ENCODE measurements around the gene DLG2. TPM values are rescaled to one million over a fixed set of nuclear protein-coding genes. Genes with fewer than 3 reads are reported as not detected.

Gene DLG2
- total and polyA plus RNA-seq, 4 donors: 0.30 to 5.5 (median 0.68) TPM

DNA sequence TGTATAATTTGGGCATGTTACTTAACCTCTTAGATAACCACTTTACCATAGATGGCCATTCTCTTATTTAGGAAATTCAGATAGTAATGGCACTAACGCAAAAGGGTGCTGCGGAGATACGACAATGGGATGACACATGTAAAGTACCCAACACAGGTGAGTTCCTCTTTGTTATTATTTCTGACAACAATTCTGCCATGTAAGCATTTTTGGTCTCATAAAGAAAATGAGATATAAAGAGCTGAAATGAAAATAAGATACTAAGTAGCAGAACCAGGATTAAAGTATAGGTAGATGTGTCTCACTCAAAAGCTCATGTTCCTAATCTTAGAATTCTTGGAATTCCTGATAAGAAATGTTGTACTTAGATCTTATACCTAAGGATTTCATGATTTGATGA is 2080.8 kb downstream of the DLG2 start:
- Histone ChIP-seq H3K4me1 (ENCODE audit: control insufficient read depth in 4 of 4, insufficient read depth in 4 of 4, low read length in 3 of 4) (no peaks in the 10 kb centered on the region), H3K9ac (ENCODE audit: low read depth in 1 of 2, low read length in 2 of 2) (no peak overlapping the region), H3K27me3 (ENCODE audit: control insufficient read depth in 4 of 4, insufficient read depth in 4 of 4, low read length in 3 of 4) (no peaks in the 10 kb centered on the region), H3K9me3 (ENCODE audit: control insufficient read depth in 4 of 4, low read length in 3 of 4) (no peaks in the 10 kb centered on the region), H3K36me3 (ENCODE audit: control insufficient read depth in 4 of 4, insufficient read depth in 3 of 4, low read depth in 1 of 4, low read length in 3 of 4) (no peaks in the 10 kb centered on the region), H3K4me3 (ENCODE audit: low read depth in 1 of 3, low read length in 3 of 3) (no peak overlapping the region), H3K27ac (ENCODE audit: low read depth in 1 of 2, low read length in 2 of 2) (no peak overlapping the region)
- DNase-seq (ENCODE audit: low spot score): no peak
- 81% methylated on average over 3 of the region's 3 CpGs for WGBS
- TF ChIP-seq, protein P1, sequence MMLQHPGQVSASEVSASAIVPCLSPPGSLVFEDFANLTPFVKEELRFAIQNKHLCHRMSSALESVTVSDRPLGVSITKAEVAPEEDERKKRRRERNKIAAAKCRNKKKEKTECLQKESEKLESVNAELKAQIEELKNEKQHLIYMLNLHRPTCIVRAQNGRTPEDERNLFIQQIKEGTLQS (IDR thresholded peaks at IDR 0.05): no peak
- no peak for TF ChIP-seq HNF4G (IDR thresholded peaks at IDR 0.05)
- TF ChIP-seq, protein P2, sequence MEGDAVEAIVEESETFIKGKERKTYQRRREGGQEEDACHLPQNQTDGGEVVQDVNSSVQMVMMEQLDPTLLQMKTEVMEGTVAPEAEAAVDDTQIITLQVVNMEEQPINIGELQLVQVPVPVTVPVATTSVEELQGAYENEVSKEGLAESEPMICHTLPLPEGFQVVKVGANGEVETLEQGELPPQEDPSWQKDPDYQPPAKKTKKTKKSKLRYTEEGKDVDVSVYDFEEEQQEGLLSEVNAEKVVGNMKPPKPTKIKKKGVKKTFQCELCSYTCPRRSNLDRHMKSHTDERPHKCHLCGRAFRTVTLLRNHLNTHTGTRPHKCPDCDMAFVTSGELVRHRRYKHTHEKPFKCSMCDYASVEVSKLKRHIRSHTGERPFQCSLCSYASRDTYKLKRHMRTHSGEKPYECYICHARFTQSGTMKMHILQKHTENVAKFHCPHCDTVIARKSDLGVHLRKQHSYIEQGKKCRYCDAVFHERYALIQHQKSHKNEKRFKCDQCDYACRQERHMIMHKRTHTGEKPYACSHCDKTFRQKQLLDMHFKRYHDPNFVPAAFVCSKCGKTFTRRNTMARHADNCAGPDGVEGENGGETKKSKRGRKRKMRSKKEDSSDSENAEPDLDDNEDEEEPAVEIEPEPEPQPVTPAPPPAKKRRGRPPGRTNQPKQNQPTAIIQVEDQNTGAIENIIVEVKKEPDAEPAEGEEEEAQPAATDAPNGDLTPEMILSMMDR (IDR thresholded peaks at IDR 0.05; ENCODE audit: low read depth, low read length, missing input control): no peak
- TF ChIP-seq FOXA2 (IDR thresholded peaks at IDR 0.05): no peak
- no peak for TF ChIP-seq FOXA1 (IDR thresholded peaks at IDR 0.05)
- TF ChIP-seq YY1 (IDR thresholded peaks at IDR 0.05): no peak
- no peak for TF ChIP-seq HNF4A (conservative IDR thresholded peaks at IDR 0.05)
- TF ChIP-seq SP1 (IDR thresholded peaks at IDR 0.05): no peak
- TF ChIP-seq, protein P3, sequence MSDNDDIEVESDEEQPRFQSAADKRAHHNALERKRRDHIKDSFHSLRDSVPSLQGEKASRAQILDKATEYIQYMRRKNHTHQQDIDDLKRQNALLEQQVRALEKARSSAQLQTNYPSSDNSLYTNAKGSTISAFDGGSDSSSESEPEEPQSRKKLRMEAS (IDR thresholded peaks at IDR 0.05): no peak
- TF ChIP-seq, protein P4, sequence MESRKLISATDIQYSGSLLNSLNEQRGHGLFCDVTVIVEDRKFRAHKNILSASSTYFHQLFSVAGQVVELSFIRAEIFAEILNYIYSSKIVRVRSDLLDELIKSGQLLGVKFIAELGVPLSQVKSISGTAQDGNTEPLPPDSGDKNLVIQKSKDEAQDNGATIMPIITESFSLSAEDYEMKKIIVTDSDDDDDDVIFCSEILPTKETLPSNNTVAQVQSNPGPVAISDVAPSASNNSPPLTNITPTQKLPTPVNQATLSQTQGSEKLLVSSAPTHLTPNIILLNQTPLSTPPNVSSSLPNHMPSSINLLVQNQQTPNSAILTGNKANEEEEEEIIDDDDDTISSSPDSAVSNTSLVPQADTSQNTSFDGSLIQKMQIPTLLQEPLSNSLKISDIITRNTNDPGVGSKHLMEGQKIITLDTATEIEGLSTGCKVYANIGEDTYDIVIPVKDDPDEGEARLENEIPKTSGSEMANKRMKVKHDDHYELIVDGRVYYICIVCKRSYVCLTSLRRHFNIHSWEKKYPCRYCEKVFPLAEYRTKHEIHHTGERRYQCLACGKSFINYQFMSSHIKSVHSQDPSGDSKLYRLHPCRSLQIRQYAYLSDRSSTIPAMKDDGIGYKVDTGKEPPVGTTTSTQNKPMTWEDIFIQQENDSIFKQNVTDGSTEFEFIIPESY (IDR thresholded peaks at IDR 0.05): no peak
- no peak for TF ChIP-seq NR2F2 (IDR thresholded peaks at IDR 0.05)
- no peak for TF ChIP-seq TAF1 (conservative IDR thresholded peaks at IDR 0.05)

DNA sequence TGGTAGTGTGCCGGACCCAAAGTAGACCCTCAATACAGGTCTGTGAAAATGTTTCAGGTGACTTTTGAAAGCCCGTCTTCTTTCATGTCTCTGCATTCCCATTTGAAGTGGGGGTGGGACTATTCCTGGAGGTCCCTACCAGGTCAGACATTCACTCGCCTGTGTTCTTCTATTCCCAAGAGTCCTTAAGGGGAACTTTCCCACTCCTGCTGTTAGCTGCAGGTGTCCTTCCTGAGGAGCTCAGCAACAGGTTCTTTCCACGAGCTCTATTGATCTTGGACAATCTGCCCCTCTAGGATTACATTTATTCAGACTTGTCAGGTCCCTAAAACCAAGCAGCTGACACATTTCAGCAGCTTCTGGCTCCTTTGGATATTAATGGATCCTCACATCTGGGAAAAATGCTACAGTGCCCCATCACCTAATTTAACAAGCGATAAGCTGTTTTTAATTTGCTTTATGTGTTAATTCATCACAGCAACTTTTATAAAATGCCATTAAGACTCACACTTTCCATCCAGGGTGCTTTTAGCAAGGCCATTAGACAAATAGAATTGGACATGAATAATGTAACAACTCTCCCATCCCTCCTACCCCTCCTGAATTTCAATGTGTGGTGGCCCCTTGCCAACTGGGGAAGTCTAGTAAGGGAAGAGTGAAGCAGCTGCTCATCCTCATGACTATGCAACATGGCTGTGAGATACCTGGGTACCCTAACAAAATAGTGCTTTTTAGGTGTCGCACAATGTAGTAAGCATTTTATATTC is 2081.5 kb downstream of the DLG2 start:
- 82% methylated on average over 6 of the region's 6 CpGs for WGBS
- Histone ChIP-seq H3K27me3 (ENCODE audit: control insufficient read depth in 4 of 4, insufficient read depth in 4 of 4, low read length in 3 of 4) (no peaks in the 10 kb centered on the region), H3K36me3 (ENCODE audit: control insufficient read depth in 4 of 4, insufficient read depth in 3 of 4, low read depth in 1 of 4, low read length in 3 of 4) (no peaks in the 10 kb centered on the region), H3K4me3 (ENCODE audit: low read depth in 1 of 3, low read length in 3 of 3) (no peak overlapping the region), H3K9ac (ENCODE audit: low read depth in 1 of 2, low read length in 2 of 2) (no peak overlapping the region), H3K27ac (ENCODE audit: low read depth in 1 of 2, low read length in 2 of 2) (no peak overlapping the region), H3K9me3 (ENCODE audit: control insufficient read depth in 4 of 4, low read length in 3 of 4) (no peaks in the 10 kb centered on the region), H3K4me1 (ENCODE audit: control insufficient read depth in 4 of 4, insufficient read depth in 4 of 4, low read length in 3 of 4) (no peaks in the 10 kb centered on the region)
- TF ChIP-seq, protein P4 (IDR thresholded peaks at IDR 0.05): no peak
- TF ChIP-seq, protein P2 (IDR thresholded peaks at IDR 0.05; ENCODE audit: low read depth, low read length, missing input control): no peak
- no peak for TF ChIP-seq SP1 (IDR thresholded peaks at IDR 0.05)
- TF ChIP-seq NR2F2 (IDR thresholded peaks at IDR 0.05): no peak
- no peak for DNase-seq (ENCODE audit: low spot score)
